Kidney epithelial cell (primary cell): Measurements from ENCODE around the gene DLG3. TPM values are rescaled to one million over a fixed set of nuclear protein-coding genes. Genes with fewer than 3 reads are reported as not detected.

Experiments used
- DNase-seq: peaks from one replicate; pipeline ENCODE4 v3.0.0-alpha.2; 2010; ENCODE audit warnings: low read depth
- H3K27me3 ChIP-seq: 2 replicates; pipeline ENCODE4 v1.6.0; 2011; ENCODE audit warnings: low read length; ENCODE audit not compliant: control insufficient read depth, insufficient read depth
- H3K36me3 ChIP-seq: 2 replicates; pipeline ENCODE4 v1.5.1; 2011; ENCODE audit warnings: low read length; ENCODE audit not compliant: control insufficient read depth, insufficient read depth
- H3K4me3 ChIP-seq: 2 replicates; pipeline ENCODE4 v1.5.1; 2011; ENCODE audit warnings: low read depth, mild to moderate bottlenecking, control low read depth, low read length
- total RNA-seq: library from RNA; depleted of rRNA; stranded (reverse); fragments of >200 nt; gene quantifications from 2 replicates; pipeline ENCODE4 v1.2.3, GENCODE V29; 2015
- TF ChIP-seq, protein P1 (sequence below): IDR thresholded peaks from 2 replicates; pipeline ENCODE4 v1.5.1; 2011; ENCODE audit warnings: mild to moderate bottlenecking, moderate library complexity, low read length, control low read depth, inconsistent platforms; ENCODE audit not compliant: insufficient read depth, poor library complexity, severe bottlenecking

The DLG3 gene
- total RNA-seq, 1 donor from 2014 or later, result 37.6 TPM

DNA sequence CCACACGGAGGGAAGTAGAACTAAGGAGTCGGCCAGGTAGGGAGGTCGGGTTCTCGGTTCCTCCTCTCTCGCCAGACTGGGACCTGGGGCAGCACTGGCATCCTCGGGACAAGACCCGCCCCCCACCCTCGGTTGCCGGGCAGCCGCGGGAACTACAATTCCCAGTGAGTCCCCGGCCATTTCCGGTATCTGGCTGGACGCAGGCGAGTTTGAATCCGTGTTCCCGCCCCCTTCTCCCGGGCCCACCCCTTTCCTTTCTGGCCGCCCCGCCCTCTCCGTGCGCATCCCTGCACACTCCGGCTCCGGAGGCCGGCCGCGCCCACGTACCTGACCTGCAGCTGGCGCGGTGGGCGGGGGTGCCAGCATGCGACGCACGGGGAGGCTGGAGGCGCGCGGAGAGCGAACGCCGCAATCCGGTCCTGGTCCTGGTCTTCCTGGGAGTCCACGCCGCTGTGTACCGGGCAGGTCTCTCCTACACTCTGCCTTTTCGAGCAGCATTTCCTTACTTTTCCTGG is 10.2 kb upstream of the DLG3 start:
- no peaks in the 10 kb centered on the region for H3K36me3 ChIP-seq
- no peaks in the 10 kb centered on the region for H3K27me3 ChIP-seq
- DNase-seq, result peak; percentile 35
- H3K4me3 ChIP-seq, result peak overlapping the region; percentile 55
- TF ChIP-seq, protein P1, sequence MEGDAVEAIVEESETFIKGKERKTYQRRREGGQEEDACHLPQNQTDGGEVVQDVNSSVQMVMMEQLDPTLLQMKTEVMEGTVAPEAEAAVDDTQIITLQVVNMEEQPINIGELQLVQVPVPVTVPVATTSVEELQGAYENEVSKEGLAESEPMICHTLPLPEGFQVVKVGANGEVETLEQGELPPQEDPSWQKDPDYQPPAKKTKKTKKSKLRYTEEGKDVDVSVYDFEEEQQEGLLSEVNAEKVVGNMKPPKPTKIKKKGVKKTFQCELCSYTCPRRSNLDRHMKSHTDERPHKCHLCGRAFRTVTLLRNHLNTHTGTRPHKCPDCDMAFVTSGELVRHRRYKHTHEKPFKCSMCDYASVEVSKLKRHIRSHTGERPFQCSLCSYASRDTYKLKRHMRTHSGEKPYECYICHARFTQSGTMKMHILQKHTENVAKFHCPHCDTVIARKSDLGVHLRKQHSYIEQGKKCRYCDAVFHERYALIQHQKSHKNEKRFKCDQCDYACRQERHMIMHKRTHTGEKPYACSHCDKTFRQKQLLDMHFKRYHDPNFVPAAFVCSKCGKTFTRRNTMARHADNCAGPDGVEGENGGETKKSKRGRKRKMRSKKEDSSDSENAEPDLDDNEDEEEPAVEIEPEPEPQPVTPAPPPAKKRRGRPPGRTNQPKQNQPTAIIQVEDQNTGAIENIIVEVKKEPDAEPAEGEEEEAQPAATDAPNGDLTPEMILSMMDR, result no peak

DNA sequence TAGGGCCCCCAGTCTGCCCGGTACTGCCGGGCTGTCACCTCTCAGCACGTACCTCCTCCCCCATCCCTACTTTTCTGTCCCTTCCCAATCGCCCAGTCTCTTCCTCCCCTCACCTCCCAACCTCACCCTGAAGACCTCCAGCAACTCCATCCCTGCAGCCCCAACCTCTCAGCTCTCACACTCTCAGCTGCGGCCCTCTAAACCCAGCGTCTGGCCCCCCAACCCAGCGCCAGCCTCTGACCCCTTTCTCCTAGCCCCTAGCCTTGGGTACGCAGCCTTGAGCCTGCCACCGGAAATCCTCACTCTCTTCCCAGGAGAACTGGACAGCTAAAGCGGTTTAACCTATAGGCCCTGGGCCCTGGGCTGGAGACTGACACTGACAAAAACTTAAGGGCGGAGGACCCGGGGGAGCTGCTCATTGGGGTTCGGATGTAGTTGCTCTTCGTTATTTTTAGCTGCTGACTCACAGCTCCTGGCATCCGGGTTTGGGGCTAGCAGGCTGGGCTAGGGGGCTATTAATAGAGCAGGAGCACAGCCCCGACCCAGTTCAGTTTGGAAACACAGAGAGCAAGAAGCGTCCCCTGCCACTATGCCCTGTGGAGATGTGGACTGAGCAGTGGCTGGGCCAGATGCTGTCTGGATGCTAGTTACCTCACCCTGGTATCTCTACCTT is 9.6 kb upstream of the DLG3 start:
- TF ChIP-seq, protein P1, result no peak
- DNase-seq, result no peak

DNA sequence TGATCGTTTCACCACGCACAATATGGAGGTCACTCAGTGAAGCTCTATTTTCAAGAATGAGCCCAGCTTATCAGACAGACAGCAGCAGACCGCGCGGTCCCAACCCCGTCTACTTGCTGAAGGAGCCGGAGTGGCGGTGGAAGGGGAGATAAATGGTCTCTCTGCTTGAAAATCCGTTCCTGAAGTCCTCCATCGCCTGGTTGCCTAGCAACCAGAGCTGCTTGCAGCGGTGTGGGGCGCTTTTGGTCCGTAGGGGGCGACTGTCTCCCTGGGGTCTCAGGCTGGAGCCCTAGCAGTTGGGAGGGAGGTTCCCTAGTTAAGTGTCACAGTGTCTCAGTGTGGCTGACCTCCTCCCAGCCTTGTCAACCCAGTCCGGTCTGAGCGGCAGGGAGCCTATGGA is 8.3 kb upstream of the DLG3 start:
- Histone ChIP-seq H3K27me3 (no peaks in the 10 kb centered on the region), H3K4me3 (no peak overlapping the region), H3K36me3 (no peaks in the 10 kb centered on the region)
- no peak for DNase-seq
- TF ChIP-seq, protein P1, result no peak

More for the DNA sequence above, 9.6 kb upstream of the DLG3 start:
- Histone ChIP-seq H3K4me3 (peak overlapping the region; percentile 55), H3K27me3 (no peaks in the 10 kb centered on the region), H3K36me3 (no peaks in the 10 kb centered on the region)

DNA sequence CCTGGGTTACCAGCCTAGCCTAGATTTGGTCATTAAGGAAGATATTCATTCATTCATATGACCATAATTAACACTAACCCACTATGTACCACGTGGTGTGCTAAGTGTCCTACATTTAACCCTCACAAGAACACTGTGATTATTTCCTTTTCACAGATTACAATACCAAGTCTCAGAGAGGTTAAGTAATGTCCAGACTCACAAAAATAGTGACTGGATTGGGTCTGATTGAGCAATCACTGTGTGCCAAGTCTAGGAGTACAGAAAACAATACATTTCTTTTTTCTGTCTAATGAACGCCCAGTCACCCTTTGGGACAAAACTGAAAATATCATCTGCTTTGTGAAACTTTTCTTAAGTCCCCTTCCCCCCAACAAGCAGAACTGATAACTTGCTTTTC is 7.6 kb upstream of the DLG3 start:
- H3K27me3 ChIP-seq, result no peaks in the 10 kb centered on the region
- H3K4me3 ChIP-seq, result no peak overlapping the region
- no peaks in the 10 kb centered on the region for H3K36me3 ChIP-seq
- TF ChIP-seq, protein P1, result no peak
- DNase-seq, result no peak

DNA sequence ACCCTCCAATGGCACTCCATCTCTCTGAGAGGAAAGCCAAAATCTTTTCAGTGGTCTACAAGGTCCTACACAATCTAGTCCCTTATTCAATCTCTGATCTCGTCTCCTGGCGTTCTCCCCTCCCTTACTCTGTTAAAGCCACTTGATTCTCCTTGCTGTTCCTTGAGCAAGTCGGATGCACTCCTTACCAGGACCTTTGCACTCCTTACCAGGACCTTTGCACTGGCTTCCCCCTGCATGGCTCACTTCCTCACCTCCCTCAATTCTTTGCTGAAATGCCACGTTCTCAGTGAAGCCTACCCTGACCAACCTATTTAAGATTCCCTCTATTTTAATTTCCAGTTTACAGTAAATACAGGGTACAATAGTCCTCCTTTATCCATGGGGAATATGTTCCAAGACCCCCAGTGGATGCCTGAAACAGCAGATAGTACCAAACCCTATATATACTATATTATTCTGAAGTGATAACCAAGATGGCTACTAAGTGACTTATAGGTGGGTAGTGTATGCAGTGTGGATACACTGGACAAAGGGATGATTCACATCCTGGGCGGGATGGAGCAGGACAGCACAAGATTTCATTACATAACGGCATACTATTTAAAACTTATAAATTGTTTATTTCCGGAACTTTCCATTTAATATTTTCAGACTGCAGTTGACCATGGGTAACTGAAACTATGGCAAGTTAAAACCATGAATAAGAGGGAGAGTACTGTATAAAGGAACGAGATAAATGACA is 6.5 kb upstream of the DLG3 start:
- H3K4me3 ChIP-seq, result no peak overlapping the region
- H3K36me3 ChIP-seq, result no peaks in the 10 kb centered on the region
- no peak for DNase-seq
- TF ChIP-seq, protein P1, result no peak
- no peaks in the 10 kb centered on the region for H3K27me3 ChIP-seq
